CD14-positive monocyte (primary cell): ENCODE data around the gene RAB31. TPM values are rescaled to one million over a fixed set of nuclear protein-coding genes. Genes with fewer than 3 reads are reported as not detected.

Experiments used
- DNase-seq, 3 donors: peaks; one replicate each; pipeline ENCODE4 v3.0.0-alpha.2; 2011 to 2022
- H2AFZ ChIP-seq: 2 replicates; pipeline ENCODE4 v1.6.0; 2012; ENCODE audit warnings: mild to moderate bottlenecking, low read depth, low read length, inconsistent platforms; ENCODE audit not compliant: insufficient read depth, poor library complexity, severe bottlenecking
- H3K27ac ChIP-seq, 2 donors: 1 replicate in 1 of 2; 2 replicates in 1 of 2; pipeline ENCODE4 v1.5.1; 2012 to 2013; ENCODE audit warnings: low read length in 2 of 2, control low read depth in 1 of 2, inconsistent platforms in 1 of 2, low read depth in 1 of 2, mild to moderate bottlenecking in 1 of 2
- H3K27me3 ChIP-seq, 2 donors: one replicate each; pipeline versions ENCODE4 v1.6.0 to v1.6.1; 2011 to 2013; ENCODE audit warnings: low read length in 2 of 2; ENCODE audit not compliant: control insufficient read depth in 2 of 2, insufficient read depth in 2 of 2
- H3K36me3 ChIP-seq, 2 donors: replicated peaks in 1 of 2; 1 replicate in 1 of 2; 2 replicates in 1 of 2; pipeline versions ENCODE4 v1.5.1 to v1.6.1; 2012 to 2013; ENCODE audit warnings: low read length in 2 of 2, control low read depth in 1 of 2, inconsistent platforms in 1 of 2, mild to moderate bottlenecking in 1 of 2; ENCODE audit not compliant: insufficient read depth in 2 of 2, control insufficient read depth in 1 of 2
- H3K4me1 ChIP-seq, 2 donors: 1 replicate in 1 of 2; 2 replicates in 1 of 2; pipeline versions ENCODE4 v1.5.1 to v1.6.1; 2012 to 2013; ENCODE audit warnings: low read length in 2 of 2, control low read depth in 1 of 2, inconsistent platforms in 1 of 2, mild to moderate bottlenecking in 1 of 2, moderate library complexity in 1 of 2; ENCODE audit not compliant: insufficient read depth in 2 of 2, control insufficient read depth in 1 of 2
- H3K4me2 ChIP-seq: replicated peaks from 2 replicates; pipeline ENCODE3; 2012; ENCODE audit warnings: low read length, moderate library complexity, mild to moderate bottlenecking; ENCODE audit not compliant: poor library complexity, severe bottlenecking; ENCODE audit errors: extremely low read depth
- H3K4me3 ChIP-seq, 3 experiments: fragments of 200-600 bp in 1 of 3; sonication (generic) in 1 of 3; replicated peaks in 1 of 3; 1 replicate in 2 of 3; 2 replicates in 1 of 3; pipeline ENCODE4 v1.5.1; 2011 to 2013; ENCODE audit warnings: low read length in 3 of 3, mild to moderate bottlenecking in 3 of 3, control low read depth in 2 of 3, low read depth in 2 of 3, inconsistent platforms in 1 of 3, moderate library complexity in 1 of 3
- H3K79me2 ChIP-seq: 2 replicates; pipeline ENCODE4 v1.6.0; 2012; ENCODE audit warnings: mild to moderate bottlenecking, control low read depth, inconsistent platforms, low read length, moderate library complexity; ENCODE audit not compliant: insufficient read depth
- H3K9ac ChIP-seq: 2 replicates; pipeline ENCODE4 v1.6.0; 2017; ENCODE audit warnings: low read length, mild to moderate bottlenecking; ENCODE audit not compliant: insufficient read depth, poor library complexity, severe bottlenecking
- H3K9me3 ChIP-seq, 2 donors: replicated peaks in 1 of 2; 1 replicate in 1 of 2; 2 replicates in 1 of 2; pipeline versions ENCODE4 v1.5.1 to v1.6.1; 2012 to 2013; ENCODE audit warnings: low read length in 2 of 2, control low read depth in 1 of 2; ENCODE audit not compliant: control insufficient read depth in 1 of 2, insufficient read depth in 1 of 2
- H4K20me1 ChIP-seq: 2 replicates; pipeline ENCODE4 v1.6.0; 2012; ENCODE audit warnings: mild to moderate bottlenecking, low read length, control low read depth, moderate library complexity; ENCODE audit not compliant: insufficient read depth
- H3K27ac Mint-ChIP-seq, 7 donors: one replicate each; pipeline ENCODE4 v1.8.0; 2020; ENCODE audit warnings: mild to moderate bottlenecking in 7 of 7, mixed read lengths in 7 of 7, moderate library complexity in 6 of 7, inconsistent platforms in 2 of 7
- H3K27me3 Mint-ChIP-seq, 3 donors: one replicate each; pipeline ENCODE4 v1.8.0; 2021 to 2022; ENCODE audit warnings: low read depth in 3 of 3, mild to moderate bottlenecking in 3 of 3, mixed read lengths in 3 of 3, moderate library complexity in 3 of 3, inconsistent platforms in 1 of 3
- H3K36me3 Mint-ChIP-seq, 2 donors: one replicate each; pipeline ENCODE4 v1.8.0; 2020; ENCODE audit warnings: mixed read lengths in 2 of 2, inconsistent platforms in 1 of 2, mild to moderate bottlenecking in 1 of 2
- H3K4me1 Mint-ChIP-seq: one replicate; pipeline ENCODE4 v1.8.0; 2020; ENCODE audit warnings: mild to moderate bottlenecking, mixed read lengths
- H3K4me3 Mint-ChIP-seq, 2 donors: one replicate each; pipeline ENCODE4 v1.8.0; 2020; ENCODE audit warnings: mild to moderate bottlenecking in 2 of 2, mixed read lengths in 2 of 2, moderate library complexity in 1 of 2
- H3K9me3 Mint-ChIP-seq, 7 donors: one replicate each; pipeline ENCODE4 v1.8.0; 2020 to 2022; ENCODE audit warnings: mixed read lengths in 7 of 7, mild to moderate bottlenecking in 6 of 7, moderate library complexity in 6 of 7, inconsistent platforms in 2 of 7
- WGBS: methylation state at CpG from one replicate; pipeline ENCODE4 v1.1.5; 2013; ENCODE audit warnings: missing lambda C conversion rate; ENCODE audit not compliant: insufficient coverage; 5-methylcytosine and 5-hydroxymethylcytosine counted together
- intact Hi-C, 2 donors: fragments of 100-400 bp; cut with micrococcal nuclease; formaldehyde crosslinking; loops; one replicate each; pipeline versions ENCODE4 v1.15.0 to v1.15.1; 2023
- polyA plus RNA-seq, 3 donors: library from polyadenylated mRNA; depleted of rRNA in 1 of 3; unstranded in 2 of 3; stranded (reverse) in 1 of 3; fragments of 300-500 nt in 2 of 3; fragments of >200 nt in 1 of 3; fragmentation: Illumina TruSeq in 2 of 3; gene quantifications; 1 replicate in 2 of 3; 2 replicates in 1 of 3; pipeline ENCODE4 v1.2.3, GENCODE V29; 2012 to 2021
- TF ChIP-seq, protein P1 (sequence below): fragments of 200-600 bp; IDR thresholded peaks from one replicate; pipeline ENCODE4 v1.8.0; 2022; ENCODE audit warnings: antibody characterized with exemption, mild to moderate bottlenecking

RAB31 gene
- polyA plus RNA-seq, 3 donors = 106 to 367 (median 348) TPM

DNA sequence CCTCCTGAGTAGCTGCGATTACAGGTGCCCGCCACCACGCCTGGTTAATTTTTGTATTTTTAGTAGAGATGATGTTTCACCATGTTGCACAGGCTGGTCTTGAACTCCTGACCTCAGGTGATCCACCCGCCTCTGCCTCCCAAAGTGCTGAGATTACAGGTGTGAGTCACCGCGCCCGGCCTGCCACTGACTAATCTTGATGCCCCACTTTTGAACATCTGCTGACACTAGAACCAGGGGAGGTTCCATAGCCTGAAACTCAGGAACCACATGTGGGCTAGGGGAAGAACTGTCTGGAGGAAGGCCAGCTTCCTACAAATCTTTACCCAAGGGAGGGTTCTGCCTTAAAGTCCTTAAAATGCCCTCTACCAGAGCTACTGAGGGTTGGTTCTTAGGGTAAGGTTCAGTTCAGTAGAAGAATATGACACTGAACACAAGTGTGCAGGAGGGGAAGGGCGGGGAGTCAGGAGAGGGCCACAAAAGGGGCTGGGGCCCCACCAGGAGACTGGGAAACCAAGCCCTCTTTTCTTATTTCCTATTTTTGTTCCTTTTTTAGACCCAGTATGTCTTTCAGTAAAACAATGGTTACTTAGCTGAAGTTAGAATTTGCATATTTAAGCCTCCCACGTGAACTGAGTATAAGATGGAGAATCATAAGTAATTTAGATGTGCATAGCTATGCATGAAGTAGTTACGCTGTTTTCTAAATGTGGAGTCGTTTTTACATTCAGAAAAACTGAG lies 6.3 kb upstream of the RAB31 start:
- WGBS = 0% methylated on average over 1 of the region's 11 CpGs
- H3K4me3 Mint-ChIP-seq = peak overlapping the region; percentile 7 to 53
- H3K27me3 Mint-ChIP-seq = no peaks in the 10 kb centered on the region
- intact Hi-C loops = loop anchor here (10.0 kb wide), 3 partner anchors 53 to 213 kb away; partner anchors contain the start of genes PPP4R1 (in 2 of the 2) and VAPA (in 2 of the 2)
- no peaks in the 10 kb centered on the region for H4K20me1 ChIP-seq
- peaks cover under 1% of the 10 kb centered on the region for H3K79me2 ChIP-seq
- TF ChIP-seq, protein P1, sequence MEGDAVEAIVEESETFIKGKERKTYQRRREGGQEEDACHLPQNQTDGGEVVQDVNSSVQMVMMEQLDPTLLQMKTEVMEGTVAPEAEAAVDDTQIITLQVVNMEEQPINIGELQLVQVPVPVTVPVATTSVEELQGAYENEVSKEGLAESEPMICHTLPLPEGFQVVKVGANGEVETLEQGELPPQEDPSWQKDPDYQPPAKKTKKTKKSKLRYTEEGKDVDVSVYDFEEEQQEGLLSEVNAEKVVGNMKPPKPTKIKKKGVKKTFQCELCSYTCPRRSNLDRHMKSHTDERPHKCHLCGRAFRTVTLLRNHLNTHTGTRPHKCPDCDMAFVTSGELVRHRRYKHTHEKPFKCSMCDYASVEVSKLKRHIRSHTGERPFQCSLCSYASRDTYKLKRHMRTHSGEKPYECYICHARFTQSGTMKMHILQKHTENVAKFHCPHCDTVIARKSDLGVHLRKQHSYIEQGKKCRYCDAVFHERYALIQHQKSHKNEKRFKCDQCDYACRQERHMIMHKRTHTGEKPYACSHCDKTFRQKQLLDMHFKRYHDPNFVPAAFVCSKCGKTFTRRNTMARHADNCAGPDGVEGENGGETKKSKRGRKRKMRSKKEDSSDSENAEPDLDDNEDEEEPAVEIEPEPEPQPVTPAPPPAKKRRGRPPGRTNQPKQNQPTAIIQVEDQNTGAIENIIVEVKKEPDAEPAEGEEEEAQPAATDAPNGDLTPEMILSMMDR = no peak
- H3K27ac Mint-ChIP-seq = peak overlapping the region; percentile 56 to 91 (median 82)
- no peak overlapping the region for H3K9ac ChIP-seq
- H3K27ac ChIP-seq = peak overlapping the region; percentile 64 to 66
- H3K4me1 Mint-ChIP-seq = peaks cover 50% of the 10 kb centered on the region
- H3K36me3 Mint-ChIP-seq = no peaks in the 10 kb centered on the region
- peak overlapping the region; percentile 41 for H3K4me2 ChIP-seq
- peak overlapping the region; percentile 51 for H2AFZ ChIP-seq
- peaks cover 46 to 53% of the 10 kb centered on the region in 2 donors for H3K4me1 ChIP-seq
- H3K9me3 Mint-ChIP-seq = peaks cover 0 to 4% (median 0%) of the 10 kb centered on the region in 7 donors
- no peaks in the 10 kb centered on the region for H3K27me3 ChIP-seq
- no peaks in the 10 kb centered on the region for H3K36me3 ChIP-seq
- peak in 2 of 3 donors; percentile 54 to 72 for DNase-seq
- H3K9me3 ChIP-seq = no peaks in the 10 kb centered on the region
- H3K4me3 ChIP-seq = peak overlapping the region in 1 of 3 experiments; percentile 25

DNA sequence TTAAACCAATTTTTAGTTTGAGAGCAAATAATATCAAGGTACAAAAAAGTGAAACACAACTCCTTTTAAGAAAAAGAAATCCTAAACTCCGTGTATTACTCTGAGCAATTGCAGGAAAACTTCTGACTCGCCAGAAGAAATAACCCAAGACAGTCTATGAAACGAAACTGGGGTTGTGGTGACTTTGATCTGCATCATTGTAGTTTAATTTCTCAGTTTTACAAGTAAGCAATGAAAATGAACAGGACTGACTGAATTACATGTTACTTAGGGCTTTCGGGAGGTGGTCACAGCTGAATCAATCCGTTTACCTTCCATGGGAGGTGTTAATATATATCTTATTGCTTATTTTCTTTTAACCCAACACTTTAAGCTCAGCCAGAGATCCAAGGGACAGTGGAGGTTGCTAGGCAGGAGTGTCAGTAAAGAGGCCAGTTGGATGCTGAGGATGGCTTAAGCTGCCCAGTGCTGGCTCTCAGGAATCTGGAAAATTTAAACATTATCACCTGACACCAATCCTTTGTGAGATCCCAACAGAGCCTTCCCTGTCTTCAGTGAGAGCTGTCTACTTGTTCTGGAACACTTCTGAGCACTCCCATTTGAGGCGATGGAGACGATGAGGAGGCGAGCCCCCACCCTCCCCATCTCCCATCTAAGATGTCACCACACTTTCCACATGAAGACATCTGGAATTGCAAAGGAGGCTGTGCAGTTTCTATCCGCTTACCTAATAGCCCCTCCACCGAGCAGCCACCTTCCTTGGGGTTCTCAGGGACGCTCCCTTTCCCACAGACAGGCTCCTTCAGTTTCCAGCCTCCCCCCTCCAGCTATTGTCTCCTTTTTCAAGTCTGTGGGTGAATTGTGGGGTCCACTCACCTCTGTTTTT lies 3.6 kb upstream of the RAB31 start:
- Histone ChIP-seq H2AFZ (no peak overlapping the region), H3K27me3 (no peaks in the 10 kb centered on the region), H3K27ac (no peak overlapping the region), H3K9ac (no peak overlapping the region), H3K4me3 (no peak overlapping the region), H3K4me1 (peaks cover 58 to 66% of the 10 kb centered on the region in 2 donors), H4K20me1 (peaks cover 10% of the 10 kb centered on the region), H3K79me2 (peaks cover 18% of the 10 kb centered on the region), H3K9me3 (no peaks in the 10 kb centered on the region), H3K36me3 (no peaks in the 10 kb centered on the region), H3K4me2 (no peak overlapping the region)
- Mint-ChIP-seq H3K27me3 (no peaks in the 10 kb centered on the region), H3K4me3 (no peak overlapping the region), H3K4me1 (peaks cover 62% of the 10 kb centered on the region), H3K27ac (peak overlapping the region in 1 of 7 donors; percentile 44), H3K9me3 (peaks cover 0 to 8% (median 0%) of the 10 kb centered on the region in 7 donors), H3K36me3 (peaks cover 1% of the 10 kb centered on the region in 2 donors)
- TF ChIP-seq, protein P1 = no peak
- intact Hi-C loops = loop anchor here (5.0 to 10.0 kb wide), 5 partner anchors 32 to 210 kb away; partner anchors contain the start of genes PPP4R1 (in 2 of the 2) and VAPA (in 2 of the 2)
- DNase-seq = no peak
- WGBS = 76% methylated on average over 6 of the region's 11 CpGs
